SIG-M5 treated with dmso at 0.1 percent for 504 hours (cell line): ENCODE data around the gene KIAA0040.

Source experiments
- DNase-seq: peaks from one replicate; lab custom pipeline; 2025; ENCODE audit not compliant: unreplicated experiment; lab: John Stamatoyannopoulos, UW

KIAA0040 gene

DNA sequence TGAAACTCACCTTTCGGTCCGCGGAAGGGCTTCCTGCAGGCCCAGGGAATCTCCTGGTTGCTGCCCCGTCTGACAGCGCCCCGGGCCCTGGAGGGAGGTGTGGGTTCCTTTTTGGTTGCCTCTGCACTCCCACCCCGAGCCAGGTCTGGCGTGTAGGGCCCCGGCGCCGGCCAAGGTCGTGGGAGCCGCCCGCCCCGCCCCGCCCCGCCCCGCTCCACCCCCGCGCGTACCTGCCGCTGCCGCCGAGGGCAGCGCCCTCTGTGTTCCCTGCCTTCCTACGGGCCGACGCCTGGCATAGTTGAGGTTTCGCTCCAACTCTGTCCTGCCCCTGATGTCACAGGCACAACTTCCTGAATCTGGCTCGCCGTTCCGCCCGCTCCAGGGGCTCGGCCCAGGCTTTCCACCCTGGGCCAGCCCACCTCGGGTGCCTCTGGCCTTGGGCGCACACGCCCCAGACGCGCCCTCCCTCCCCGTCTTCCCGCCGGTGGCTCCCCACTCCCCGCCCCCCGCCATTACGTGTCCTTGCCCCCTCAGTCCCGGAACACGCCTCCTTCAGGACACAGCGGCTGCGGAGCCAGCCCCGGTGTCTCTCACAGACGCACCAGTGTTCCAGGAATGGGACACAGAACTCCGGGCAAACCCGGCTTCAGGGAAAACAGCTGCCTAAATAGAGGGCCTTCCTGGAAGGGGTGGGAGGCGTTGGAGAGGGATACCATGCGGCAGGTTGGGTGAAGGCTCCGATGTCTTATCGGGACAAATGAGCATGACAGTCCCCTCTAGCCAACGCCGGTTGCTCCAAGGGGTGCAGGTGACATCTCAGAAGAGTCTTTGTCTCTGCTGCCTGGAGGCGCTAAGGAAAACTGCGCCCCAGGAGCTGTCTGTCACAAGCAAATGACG is at the start of gene KIAA0040:
Gene KIAA0040 (minus strand): TSS at position 147 of the 897 bp plus-strand sequence. CDS start 31,763 bp downstream, outside the sequence.
- DNase-seq, result peak; percentile 72

DNA sequence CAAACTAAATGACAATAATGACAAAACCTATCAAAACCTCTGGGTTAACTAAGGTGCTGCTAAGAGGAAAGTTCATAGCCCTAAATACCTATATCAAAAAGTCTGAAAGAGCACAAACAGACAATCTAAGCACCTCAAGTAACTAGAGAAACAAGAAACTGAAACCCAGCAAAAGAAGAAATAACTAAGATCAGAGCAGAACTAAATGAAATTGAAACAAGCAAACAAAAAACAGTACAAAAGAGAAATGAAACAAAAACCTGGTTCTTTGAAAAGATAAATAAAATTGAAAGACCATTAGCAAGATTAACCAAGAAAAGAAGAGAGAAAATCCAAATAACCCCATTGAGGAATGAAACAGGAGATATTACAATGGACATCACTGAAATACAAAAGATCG is 44.8 kb upstream of the KIAA0040 start:
- DNase-seq, result no peak

DNA sequence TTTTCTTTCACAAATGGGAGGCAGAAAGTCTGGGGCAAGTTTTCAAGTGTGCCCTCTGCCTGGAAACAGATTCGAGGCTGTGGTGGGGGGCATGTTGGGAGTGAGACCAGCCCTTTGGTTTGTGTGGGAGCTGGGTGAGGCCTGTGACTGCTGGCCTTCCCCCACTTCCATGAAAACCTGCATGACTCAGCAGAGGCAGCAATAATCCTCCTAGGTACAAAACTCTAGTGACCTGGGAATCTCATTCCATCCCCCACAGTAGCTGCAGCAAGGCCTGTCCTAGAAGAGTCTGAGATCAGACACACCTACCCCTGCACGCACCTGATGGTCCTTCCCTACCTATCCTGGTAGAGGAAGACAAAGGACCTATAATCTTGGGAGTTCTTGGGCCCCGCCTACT is 42.1 kb upstream of the KIAA0040 start:
- DNase-seq, result no peak

DNA sequence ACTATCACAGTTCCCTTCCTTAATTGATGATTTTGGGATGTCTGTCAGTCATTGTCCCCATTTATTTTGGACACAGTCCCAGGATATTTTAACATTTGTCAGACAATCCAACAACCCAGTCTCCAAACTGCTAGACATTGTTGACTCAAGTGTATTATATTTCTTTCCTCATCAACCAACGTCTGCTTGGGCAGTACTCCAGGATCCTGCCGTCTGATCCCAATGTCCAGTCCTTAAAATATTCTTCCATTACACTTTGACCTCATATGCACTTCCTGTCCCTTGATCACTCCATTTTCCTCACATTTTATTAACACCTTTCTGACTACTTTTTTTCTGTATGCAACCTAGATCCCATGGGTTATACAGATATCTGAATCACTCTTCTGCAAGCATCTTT is 39.8 kb upstream of the KIAA0040 start:
- DNase-seq, result no peak

DNA sequence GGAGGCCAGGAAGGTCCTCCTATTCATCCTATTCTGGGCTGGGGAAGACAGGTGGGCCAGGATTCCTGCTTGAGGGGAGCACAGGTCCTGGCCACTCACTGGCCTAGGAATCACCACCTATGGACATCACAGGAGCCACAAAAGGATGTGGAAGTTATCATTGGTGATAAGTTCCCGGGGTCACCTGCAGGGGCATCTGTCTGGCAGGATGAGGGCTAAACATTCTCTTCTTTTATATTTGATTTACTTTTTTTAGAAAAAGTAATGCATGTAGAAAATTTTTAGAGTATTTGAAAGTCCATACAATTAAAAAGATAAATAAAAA is 33.2 kb upstream of the KIAA0040 start:
- no peak for DNase-seq

DNA sequence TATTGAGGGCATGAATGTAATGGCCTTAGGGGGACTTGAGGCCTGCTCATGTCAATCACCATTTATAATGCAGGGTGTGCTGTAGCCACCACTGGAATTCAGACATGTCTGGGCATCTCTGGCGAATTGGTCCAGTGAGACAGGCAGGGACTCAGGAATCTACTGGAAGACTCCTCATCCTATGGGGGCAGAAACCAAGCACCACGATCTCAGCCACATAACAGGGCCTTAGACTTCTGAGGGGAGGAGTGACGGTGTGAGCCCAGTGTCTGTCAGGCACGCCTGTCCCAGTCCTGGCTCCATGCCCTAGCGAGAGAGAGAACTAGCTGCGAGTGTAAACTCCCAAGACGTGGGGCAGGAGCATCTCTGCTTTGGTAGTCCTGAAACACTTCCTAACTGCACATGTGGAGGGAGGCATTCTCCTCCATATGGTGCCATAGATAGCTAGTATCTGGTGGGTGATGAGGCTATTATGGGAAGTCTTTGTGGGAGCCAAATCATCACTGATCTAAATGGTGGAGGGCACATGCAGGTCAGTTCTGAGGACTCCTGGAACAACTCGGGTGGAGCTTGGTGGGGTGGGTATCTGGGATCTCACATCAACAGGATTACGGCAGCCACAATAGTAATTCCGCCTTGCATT is 29.8 kb upstream of the KIAA0040 start:
- no peak for DNase-seq

DNA sequence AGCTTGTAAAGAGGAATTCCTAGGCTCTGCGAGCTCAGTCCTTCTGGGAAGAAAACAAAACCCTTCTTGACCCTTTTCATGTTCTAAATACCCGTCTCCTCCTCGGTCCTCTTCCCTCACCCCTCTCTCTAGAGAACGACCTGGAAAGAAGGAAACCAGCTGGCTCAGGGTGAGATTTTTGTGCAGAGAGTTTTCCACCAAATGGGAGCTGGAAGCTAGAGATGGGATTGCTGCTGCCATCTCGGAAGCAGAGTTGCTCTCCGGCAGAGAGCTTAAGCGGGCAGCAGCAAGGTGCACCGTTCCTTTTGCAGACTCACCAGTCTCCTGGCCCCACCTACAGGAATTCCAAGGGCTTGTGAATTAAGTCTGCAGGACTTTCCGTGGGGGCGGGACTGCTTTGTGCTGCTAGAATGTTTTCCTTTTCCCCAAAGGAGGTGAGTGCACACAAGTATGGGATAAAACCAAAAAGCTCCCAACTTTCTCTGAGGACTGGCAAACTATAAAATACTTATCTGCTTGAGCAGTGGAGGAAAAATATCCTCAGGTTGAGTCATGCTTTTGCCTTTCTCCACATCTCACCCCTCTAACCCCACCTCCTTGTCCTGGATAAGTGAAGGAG is 29.1 kb upstream of the KIAA0040 start:
- no peak for DNase-seq

DNA sequence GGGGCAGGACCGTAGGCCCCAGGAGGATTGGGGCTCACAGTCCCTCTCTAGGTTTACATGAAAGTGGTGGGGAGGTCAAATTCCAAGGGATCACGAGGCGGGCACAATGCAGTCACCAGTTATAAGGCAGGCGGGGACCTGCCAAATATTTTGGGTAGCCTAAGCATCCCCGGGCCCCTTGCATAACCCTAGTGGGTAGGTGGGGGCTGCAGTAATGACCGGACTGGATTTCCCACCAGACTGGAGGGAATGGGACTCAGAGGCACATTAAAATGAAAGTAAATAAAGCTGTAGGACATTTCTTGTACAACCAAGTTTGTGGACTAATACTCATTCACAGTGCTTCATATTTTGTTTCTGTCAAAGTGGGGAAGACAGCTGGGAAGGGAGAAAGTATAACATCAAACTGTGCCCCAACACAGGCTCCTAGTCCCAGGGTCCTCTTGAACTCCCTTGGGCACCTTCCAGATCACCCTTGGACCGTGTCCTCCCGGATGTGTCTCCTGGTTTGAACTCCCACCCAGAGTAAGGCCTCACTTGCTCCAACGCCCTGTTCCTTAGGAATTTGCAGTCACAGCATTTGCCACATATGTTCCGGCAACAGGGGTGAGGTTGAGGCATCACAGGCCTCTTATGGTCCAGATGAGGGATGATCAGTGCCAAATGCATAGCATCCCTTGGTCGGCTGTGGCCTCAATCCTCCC is 28.4 kb upstream of the KIAA0040 start:
- DNase-seq, result no peak

DNA sequence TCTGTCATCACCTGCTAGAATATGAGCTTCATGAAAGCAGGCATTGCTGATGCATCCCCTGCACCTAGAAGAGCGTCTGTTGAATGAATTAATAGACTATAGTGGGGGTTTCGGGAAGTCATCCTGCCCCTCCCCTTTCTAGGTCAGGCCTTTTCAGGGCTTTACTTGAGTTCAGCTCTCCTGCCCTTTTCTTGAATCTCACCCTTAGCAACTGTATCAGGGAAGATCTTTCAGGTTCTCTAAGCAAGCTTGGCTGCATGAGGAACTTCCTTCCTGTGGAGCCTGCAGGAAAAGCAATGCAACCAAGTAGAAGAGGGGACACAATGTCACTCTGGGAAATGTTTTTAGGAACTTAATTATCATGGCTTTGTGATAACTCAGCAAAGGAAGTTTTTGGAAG is 27.2 kb upstream of the KIAA0040 start:
- DNase-seq, result no peak

DNA sequence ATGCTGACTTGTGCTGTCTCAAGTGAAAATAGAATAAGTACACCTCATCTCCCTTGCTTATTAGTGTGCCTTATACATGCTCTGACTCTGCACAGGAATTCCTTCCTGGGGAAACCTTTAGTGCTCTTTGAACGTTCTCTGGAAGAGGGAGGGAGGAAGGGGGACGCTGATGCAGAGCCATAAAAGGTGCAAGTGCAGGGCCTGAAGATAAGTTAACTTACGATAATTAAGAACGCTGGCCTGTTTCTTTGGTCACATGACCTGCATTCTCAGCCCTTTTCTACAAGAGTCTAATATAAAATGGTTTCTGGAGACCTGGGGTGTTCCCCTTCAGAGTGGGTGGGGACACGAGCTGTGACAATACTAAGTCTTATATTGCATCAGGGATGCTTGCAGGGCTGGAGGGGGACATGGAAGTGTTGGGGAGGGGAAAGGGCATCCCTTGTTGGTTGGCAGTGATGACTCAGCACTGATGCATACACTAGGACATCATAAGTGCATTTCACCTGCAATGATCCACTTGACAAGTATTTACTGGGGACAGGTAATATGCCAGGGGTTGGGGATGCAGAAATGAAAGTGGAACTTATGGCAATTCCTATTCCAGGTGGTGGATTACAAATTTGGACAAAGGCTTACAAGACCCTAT is 26.3 kb upstream of the KIAA0040 start:
- DNase-seq, result no peak

DNA sequence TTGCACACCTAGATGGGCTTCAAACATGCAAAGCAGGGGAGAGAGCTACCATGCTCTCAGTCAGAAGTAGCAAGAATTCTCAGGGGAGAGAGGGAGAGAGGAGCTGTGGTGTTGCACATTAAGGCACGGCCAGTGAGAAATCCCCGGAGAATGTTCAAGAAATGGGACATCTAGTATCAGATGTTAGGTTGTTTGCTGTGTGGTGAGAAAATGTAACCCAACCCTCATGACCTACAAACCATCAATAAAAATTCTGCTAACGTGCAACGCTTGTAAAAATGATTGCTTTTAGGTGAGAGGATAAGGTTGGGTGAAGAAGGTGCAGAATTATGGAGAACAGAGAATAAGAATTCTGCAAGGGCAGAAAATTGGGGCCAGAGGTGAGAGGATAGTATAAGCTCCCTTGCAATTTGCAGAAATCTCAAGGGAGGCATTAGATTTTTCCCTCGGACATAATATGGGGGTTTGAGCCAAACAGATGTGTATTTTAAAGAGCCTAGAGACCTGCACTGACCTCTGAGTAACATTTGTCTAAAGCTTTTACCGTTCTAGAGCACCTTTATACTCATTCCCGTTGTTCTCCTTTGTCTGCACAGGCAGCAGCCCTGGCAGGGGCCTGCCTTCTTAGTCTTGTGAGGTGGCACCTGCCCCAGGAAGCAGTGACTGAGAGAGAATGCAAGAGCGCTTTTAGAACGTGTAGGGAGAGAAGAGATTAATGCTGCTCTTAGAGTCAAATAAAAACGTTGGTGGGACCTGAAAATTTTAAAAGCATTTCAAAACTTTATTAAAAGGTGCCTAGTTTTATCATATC is 25.4 kb upstream of the KIAA0040 start:
- DNase-seq, result no peak

DNA sequence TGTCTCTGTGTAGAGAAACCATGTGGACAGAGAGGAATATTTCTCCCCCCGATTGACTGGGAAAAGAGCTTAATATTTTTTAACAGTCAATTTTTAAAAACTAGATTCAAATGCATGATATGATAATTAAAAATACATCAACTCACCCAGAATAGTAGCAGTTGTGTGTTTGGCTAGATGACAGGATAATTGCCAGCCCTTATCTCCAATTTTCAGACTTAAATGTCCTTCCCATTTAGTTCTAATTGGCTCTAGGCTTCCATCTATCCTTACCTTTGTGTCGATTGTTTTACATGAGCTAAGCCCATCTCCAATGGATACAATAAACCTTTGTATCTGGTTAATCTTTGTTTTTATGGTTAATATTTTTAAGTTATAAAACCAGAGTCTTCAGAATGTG is 23.9 kb upstream of the KIAA0040 start:
- DNase-seq, result no peak

DNA sequence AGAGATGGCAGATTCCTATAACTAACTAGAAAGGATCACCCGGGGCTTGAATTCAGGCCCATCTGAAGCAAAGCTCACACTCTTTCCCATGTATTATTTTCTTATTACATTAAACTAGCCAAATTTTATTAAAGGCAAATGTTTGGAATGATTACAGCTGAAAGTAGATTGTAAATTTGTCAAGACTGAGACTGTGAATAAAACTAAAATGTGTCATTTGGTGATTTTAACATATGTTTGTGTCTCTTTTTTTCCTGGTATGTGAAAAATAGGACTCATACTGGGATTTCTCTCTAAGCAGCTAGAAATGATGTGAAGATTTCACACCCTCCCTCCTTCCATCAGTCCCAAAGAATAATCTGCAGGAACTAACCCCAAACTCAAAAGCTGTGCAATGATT is 19.1 kb upstream of the KIAA0040 start:
- no peak for DNase-seq

DNA sequence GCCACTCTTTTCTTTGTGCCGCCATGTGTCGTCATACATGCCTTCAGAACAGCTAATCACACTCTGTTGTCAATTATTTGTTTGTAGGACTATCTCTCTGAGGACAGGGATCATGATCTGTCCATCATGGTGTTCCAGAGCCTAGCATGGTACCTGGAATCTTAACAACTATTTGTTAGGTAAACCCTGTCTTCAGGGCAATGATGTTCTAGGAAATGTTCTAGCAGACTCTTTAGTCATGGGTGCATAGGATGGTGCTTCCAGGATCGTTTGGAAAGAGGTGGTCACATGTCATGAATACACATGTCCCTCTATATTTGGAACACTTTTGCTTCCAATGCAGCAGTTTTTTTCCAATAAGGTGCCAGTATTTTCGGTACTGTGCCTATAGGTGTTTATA is 18.2 kb upstream of the KIAA0040 start:
- no peak for DNase-seq

DNA sequence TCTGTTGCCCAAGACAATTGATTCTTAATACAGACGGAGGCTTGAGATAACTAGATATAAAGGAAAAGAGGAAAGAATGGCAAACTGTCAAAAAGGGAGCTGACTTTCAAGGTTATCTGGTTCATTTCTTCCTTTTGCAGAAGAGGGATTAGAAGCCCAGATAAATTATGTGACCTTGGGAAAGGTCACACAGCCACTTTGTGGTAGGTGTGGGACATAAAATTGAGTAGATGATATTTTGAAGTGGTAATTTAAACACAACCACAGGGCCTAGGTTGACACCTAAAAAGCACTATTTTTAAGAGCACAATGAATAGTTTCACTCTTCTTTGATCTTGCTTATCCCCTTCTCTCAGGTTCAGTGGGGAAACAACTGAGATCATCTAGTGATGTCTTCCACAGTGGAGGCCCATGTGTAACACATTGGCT is 16.9 kb upstream of the KIAA0040 start:
- DNase-seq, result no peak

DNA sequence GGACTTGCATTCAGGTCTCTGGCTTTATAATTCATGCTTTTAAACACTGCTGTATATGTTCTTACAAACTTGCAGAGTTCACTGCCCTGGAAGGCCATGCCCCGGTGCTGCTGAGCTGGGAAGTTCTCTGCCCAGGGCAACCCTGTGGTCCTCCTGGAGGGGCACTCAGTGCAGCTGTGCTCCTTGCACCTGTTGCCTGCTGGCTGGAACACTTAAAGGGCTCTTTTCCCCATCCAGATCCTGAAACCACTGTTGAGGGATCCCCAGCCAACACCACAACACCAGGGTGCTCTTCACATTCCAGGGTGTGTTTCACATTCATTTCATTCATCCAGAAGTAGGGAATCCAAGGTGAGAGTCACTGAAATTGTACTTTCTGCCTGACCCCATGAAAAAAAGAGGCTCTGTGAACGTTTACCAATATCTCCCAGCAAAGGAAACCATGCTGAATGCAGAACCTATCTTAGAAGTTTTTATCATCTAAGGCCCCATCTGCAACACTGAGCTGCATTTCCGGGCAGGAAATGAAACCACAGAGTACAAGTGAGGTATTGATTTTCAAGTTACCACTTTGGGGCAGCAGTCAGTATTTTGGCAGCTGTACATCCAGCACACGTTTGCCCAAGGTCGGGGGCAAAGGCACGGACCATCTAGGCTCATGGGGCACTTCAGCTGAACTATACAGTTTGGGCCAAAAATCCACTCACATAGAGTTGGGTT is 16.4 kb upstream of the KIAA0040 start:
- peak; percentile 47 for DNase-seq

DNA sequence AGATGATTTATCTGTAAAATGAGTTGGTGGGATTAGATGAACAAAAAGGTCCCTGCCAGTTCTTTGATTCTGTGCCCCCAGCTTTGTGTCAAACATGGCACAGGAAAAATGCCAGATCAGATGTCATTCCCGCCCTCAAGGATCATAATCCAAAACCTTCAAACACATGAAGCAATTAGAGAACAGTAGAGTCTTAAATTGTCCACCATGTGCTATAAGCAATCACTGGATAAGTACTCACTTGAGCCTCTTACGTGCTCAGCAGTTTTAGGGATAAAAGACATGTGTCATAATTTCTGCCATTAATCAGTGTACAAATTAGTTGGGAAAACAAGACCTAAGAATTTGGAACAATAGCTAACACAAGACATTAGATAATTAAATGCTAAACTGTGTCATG is 15.4 kb upstream of the KIAA0040 start:
- DNase-seq, result no peak

DNA sequence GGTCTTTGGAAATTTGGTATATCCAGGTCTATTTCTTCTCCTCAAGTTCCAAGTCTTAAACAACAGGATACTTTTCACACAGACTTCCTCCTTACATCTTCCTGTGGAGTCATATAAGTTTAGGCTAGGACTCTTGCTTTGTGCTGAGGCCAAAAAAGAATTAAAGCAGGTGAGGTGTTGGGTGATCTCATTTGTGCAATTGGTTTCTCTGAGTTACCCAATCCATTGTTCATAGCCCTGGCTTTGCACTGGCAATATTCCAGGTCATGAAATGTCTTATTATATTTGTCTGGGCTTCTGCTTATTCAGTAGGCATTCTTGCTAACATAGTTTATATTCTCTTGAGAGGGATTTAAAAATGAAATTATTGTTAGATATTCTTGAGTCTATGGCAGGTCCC is 14.1 kb upstream of the KIAA0040 start:
- DNase-seq, result no peak

DNA sequence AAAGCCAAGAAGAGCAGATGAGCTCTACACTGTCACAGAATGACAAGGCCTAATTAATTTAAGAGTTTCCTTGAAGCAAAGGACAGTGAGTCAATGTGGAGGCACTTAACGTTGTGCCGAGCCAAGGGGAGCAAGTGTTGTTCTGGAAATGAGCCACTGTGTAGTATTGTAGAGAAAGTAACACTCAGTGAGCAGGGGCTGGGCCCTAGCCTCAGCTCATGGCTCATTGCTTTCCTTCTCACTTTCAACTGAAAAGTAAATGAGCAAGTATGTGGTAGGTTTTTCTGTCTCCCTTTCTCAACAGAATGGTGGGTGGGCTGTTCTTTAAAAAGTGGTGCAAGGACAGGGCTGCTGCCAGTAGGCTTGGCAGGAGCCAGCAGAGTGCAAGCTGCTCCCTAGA is 11.8 kb upstream of the KIAA0040 start:
- DNase-seq, result no peak
